ENCODE data around the gene HOXA1.
A peak's percentile ranks its signal among the peaks of the same experiment; 100 is the strongest.

Gene HOXA1

GRCh38 chr7:27115221-27116026 is 19.6 kb upstream of the HOXA1 start:
- no peak overlapping the region for H3K27ac ChIP-seq (ENCODE audit: low read depth, low read length)
- DNase-seq, result peak; percentile 64
- H3K56ac ChIP-seq (ENCODE audit: low read length), result no peak overlapping the region

DNA sequence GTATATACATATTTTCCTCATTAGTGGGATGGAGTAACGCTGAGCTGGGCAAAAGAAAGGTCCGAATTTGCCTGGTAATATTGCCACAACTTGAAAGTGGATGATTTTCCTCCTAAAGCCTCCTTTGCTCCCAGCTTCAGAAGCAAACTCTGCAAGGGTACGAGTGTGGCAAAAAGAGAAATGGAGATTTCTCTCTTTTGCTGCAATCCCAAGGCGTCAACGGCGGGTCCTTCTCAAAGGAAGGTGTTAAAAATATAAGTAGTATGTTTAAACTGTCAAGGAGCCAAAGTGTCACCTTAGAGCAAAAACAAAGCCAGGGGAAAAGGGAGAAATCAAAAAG is 19.1 kb upstream of the HOXA1 start:
- Histone ChIP-seq H3K4me3 (ENCODE audit: low read length) (no peak overlapping the region), H3K4ac (ENCODE audit: low read depth, low read length) (no peak overlapping the region), H2BK120ac (ENCODE audit: low read depth, low read length) (no peak overlapping the region), H3K56ac (ENCODE audit: low read length) (no peak overlapping the region), H3K18ac (ENCODE audit: low read length) (no peak overlapping the region), H3K27me3 (ENCODE audit: insufficient read depth, low read length, poor library complexity) (peaks cover 88% of the 10 kb centered on the region), H4K5ac (ENCODE audit: low read length) (no peak overlapping the region), H3K4me2 (ENCODE audit: low read length) (no peak overlapping the region), H3K9ac (ENCODE audit: low read length) (no peak overlapping the region), H3K36me3 (ENCODE audit: control insufficient read depth, insufficient read depth, low read length) (no peaks in the 10 kb centered on the region), H3K23ac (ENCODE audit: low read length) (no peak overlapping the region), H2BK5ac (ENCODE audit: low read length) (no peak overlapping the region), H2AK5ac (ENCODE audit: low read length) (no peak overlapping the region), H3K4me1 (ENCODE audit: control insufficient read depth, low read depth, low read length) (no peaks in the 10 kb centered on the region), H3K79me2 (ENCODE audit: control insufficient read depth, insufficient read depth, low read length) (no peaks in the 10 kb centered on the region), H4K8ac (ENCODE audit: low read depth, low read length) (no peak overlapping the region), H2BK15ac (replicated peaks; ENCODE audit: low read depth) (no peak overlapping the region), H3K27ac (ENCODE audit: low read depth, low read length) (no peak overlapping the region), H3K79me1 (ENCODE audit: low read length) (no peaks in the 10 kb centered on the region)
- DNase-seq, result no peak
- WGBS (ENCODE audit: extremely low coverage, insufficient coverage, low lambda C conversion rate), result no CpG with 5 or more reads among the region's 6 CpGs

More at GRCh38 chr7:27115221-27116026, 19.6 kb upstream of the HOXA1 start:
- H3K18ac ChIP-seq (ENCODE audit: low read length), result no peak overlapping the region
- H3K4me2 ChIP-seq (ENCODE audit: low read length), result no peak overlapping the region
- no peak overlapping the region for H2BK120ac ChIP-seq (ENCODE audit: low read depth, low read length)
- no peaks in the 10 kb centered on the region for H3K79me2 ChIP-seq (ENCODE audit: control insufficient read depth, insufficient read depth, low read length)
- no peak overlapping the region for H2BK15ac ChIP-seq (replicated peaks; ENCODE audit: low read depth)
- WGBS (ENCODE audit: extremely low coverage, insufficient coverage, low lambda C conversion rate), result no CpG with 5 or more reads among the region's 45 CpGs
- no peak overlapping the region for H2BK5ac ChIP-seq (ENCODE audit: low read length)
- H3K4me1 ChIP-seq (ENCODE audit: control insufficient read depth, low read depth, low read length), result no peaks in the 10 kb centered on the region
- H3K9ac ChIP-seq (ENCODE audit: low read length), result no peak overlapping the region
- H3K4me3 ChIP-seq (ENCODE audit: low read length), result no peak overlapping the region
- H3K36me3 ChIP-seq (ENCODE audit: control insufficient read depth, insufficient read depth, low read length), result no peaks in the 10 kb centered on the region
- H3K27me3 ChIP-seq (ENCODE audit: insufficient read depth, low read length, poor library complexity), result peaks cover 86% of the 10 kb centered on the region
- H4K8ac ChIP-seq (ENCODE audit: low read depth, low read length), result no peak overlapping the region
- H3K4ac ChIP-seq (ENCODE audit: low read depth, low read length), result no peak overlapping the region
- no peak overlapping the region for H3K23ac ChIP-seq (ENCODE audit: low read length)
- no peak overlapping the region for H4K5ac ChIP-seq (ENCODE audit: low read length)
- no peaks in the 10 kb centered on the region for H3K79me1 ChIP-seq (ENCODE audit: low read length)
- no peak overlapping the region for H2AK5ac ChIP-seq (ENCODE audit: low read length)

GRCh38 chr7:27113991-27114769 is 18.4 kb upstream of the HOXA1 start:
- no peak overlapping the region for H3K4me2 ChIP-seq (ENCODE audit: low read length)
- H4K8ac ChIP-seq (ENCODE audit: low read depth, low read length), result no peak overlapping the region
- no peak overlapping the region for H3K9ac ChIP-seq (ENCODE audit: low read length)
- no peak overlapping the region for H3K27ac ChIP-seq (ENCODE audit: low read depth, low read length)
- no peaks in the 10 kb centered on the region for H3K79me2 ChIP-seq (ENCODE audit: control insufficient read depth, insufficient read depth, low read length)
- no peaks in the 10 kb centered on the region for H3K36me3 ChIP-seq (ENCODE audit: control insufficient read depth, insufficient read depth, low read length)
- no peaks in the 10 kb centered on the region for H3K4me1 ChIP-seq (ENCODE audit: control insufficient read depth, low read depth, low read length)
- DNase-seq, result no peak
- H2BK15ac ChIP-seq (replicated peaks; ENCODE audit: low read depth), result no peak overlapping the region
- no peak overlapping the region for H3K4ac ChIP-seq (ENCODE audit: low read depth, low read length)
- H3K56ac ChIP-seq (ENCODE audit: low read length), result no peak overlapping the region
- peaks cover 88% of the 10 kb centered on the region for H3K27me3 ChIP-seq (ENCODE audit: insufficient read depth, low read length, poor library complexity)
- H3K79me1 ChIP-seq (ENCODE audit: low read length), result no peaks in the 10 kb centered on the region
- H2BK120ac ChIP-seq (ENCODE audit: low read depth, low read length), result no peak overlapping the region
- no peak overlapping the region for H2AK5ac ChIP-seq (ENCODE audit: low read length)
- H3K23ac ChIP-seq (ENCODE audit: low read length), result no peak overlapping the region
- H3K4me3 ChIP-seq (ENCODE audit: low read length), result no peak overlapping the region
- H3K18ac ChIP-seq (ENCODE audit: low read length), result no peak overlapping the region
- H4K5ac ChIP-seq (ENCODE audit: low read length), result no peak overlapping the region
- H2BK5ac ChIP-seq (ENCODE audit: low read length), result no peak overlapping the region
- no CpG with 5 or more reads among the region's 26 CpGs for WGBS (ENCODE audit: extremely low coverage, insufficient coverage, low lambda C conversion rate)

DNA sequence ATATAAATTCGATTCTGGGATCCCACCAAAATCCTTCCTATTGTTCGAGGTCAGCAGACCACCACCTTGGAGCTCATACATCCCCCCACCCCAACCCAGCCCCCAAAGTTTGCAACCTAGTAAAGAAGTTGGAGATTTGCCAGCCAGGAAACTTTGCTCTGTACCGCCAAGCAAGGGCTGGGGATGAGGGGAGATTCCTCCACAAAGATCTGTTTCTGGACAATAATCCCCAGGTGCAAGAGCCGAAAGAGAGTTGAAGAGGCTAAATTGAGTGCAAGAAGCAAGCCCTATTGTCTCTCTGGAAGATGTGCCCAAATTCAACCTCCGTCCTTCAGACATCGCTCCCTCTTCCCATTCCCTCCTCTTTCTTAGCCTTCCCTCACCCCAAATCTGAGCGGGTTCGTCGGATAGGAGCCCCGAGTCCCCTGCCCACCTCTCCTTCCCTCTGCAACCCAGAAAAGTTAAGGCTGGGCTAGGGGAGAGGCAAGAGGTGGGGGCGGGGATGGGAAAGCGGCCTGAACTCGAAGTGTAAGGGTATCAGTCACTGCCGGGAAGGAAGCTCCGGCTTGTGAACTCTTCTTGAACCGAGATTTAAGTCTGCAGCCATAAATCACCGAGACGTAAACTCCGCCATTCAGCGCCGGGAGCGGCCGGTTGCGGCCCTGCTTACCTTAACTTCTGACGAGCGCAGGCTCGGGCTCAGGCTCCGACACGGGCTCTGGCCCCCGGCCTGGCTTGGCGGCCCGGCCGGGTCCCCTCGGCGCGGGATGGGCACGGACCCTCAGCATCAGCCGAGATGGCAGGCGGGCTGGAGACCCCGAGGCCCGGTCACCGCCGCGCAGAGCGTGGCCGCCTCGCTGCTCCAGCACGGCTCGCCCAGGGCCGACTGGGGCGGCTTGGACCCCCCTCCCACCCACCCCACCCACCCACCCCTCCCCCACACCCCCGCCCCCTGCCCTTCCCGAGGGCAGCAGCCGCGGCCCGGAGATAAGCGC is 17.5 kb upstream of the HOXA1 start:
- H3K79me2 ChIP-seq (ENCODE audit: control insufficient read depth, insufficient read depth, low read length), result no peaks in the 10 kb centered on the region
- H3K4me1 ChIP-seq (ENCODE audit: control insufficient read depth, low read depth, low read length), result no peaks in the 10 kb centered on the region
- H3K18ac ChIP-seq (ENCODE audit: low read length), result no peak overlapping the region
- H3K23ac ChIP-seq (ENCODE audit: low read length), result no peak overlapping the region
- H2AK5ac ChIP-seq (ENCODE audit: low read length), result no peak overlapping the region
- H3K4me3 ChIP-seq (ENCODE audit: low read length), result no peak overlapping the region
- H3K4me2 ChIP-seq (ENCODE audit: low read length), result peak overlapping the region; percentile 36
- H3K27me3 ChIP-seq (ENCODE audit: insufficient read depth, low read length, poor library complexity), result peaks cover 87% of the 10 kb centered on the region
- no peaks in the 10 kb centered on the region for H3K79me1 ChIP-seq (ENCODE audit: low read length)
- no peak overlapping the region for H3K27ac ChIP-seq (ENCODE audit: low read depth, low read length)
- H2BK15ac ChIP-seq (replicated peaks; ENCODE audit: low read depth), result no peak overlapping the region
- no peak overlapping the region for H3K4ac ChIP-seq (ENCODE audit: low read depth, low read length)
- no CpG with 5 or more reads among the region's 57 CpGs for WGBS (ENCODE audit: extremely low coverage, insufficient coverage, low lambda C conversion rate)
- DNase-seq, result peak; percentile 78
- no peak overlapping the region for H4K8ac ChIP-seq (ENCODE audit: low read depth, low read length)
- no peaks in the 10 kb centered on the region for H3K36me3 ChIP-seq (ENCODE audit: control insufficient read depth, insufficient read depth, low read length)
- H3K56ac ChIP-seq (ENCODE audit: low read length), result no peak overlapping the region
- no peak overlapping the region for H2BK120ac ChIP-seq (ENCODE audit: low read depth, low read length)
- no peak overlapping the region for H3K9ac ChIP-seq (ENCODE audit: low read length)
- no peak overlapping the region for H4K5ac ChIP-seq (ENCODE audit: low read length)
- H2BK5ac ChIP-seq (ENCODE audit: low read length), result no peak overlapping the region

DNA sequence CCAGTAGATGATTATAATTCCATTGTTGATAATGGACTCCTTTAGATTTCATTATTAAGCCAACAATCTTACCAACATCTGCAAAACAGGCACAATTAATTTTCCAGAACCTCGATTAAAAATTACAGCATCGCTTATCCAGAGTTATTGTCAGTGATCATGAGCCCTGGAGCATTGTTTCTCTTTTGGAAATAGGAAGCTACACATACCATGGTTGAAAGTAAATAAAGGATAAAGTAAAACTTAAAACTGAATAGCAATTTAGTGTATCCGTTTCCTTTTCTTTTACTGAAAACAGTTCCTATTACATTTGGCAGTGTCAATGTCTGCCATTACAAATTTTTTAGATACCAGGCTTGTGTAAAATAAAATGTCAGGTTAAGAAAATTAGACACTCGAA is 16.6 kb upstream of the HOXA1 start:
- Histone ChIP-seq H3K4ac (ENCODE audit: low read depth, low read length) (no peak overlapping the region), H3K9ac (ENCODE audit: low read length) (no peak overlapping the region), H3K79me1 (ENCODE audit: low read length) (no peaks in the 10 kb centered on the region), H2BK5ac (ENCODE audit: low read length) (no peak overlapping the region), H3K23ac (ENCODE audit: low read length) (no peak overlapping the region), H3K36me3 (ENCODE audit: control insufficient read depth, insufficient read depth, low read length) (no peaks in the 10 kb centered on the region), H3K18ac (ENCODE audit: low read length) (no peak overlapping the region), H3K27ac (ENCODE audit: low read depth, low read length) (no peak overlapping the region), H3K4me3 (ENCODE audit: low read length) (no peak overlapping the region), H3K79me2 (ENCODE audit: control insufficient read depth, insufficient read depth, low read length) (no peaks in the 10 kb centered on the region), H4K8ac (ENCODE audit: low read depth, low read length) (no peak overlapping the region), H2BK120ac (ENCODE audit: low read depth, low read length) (no peak overlapping the region), H3K4me2 (ENCODE audit: low read length) (no peak overlapping the region), H2AK5ac (ENCODE audit: low read length) (no peak overlapping the region), H3K27me3 (ENCODE audit: insufficient read depth, low read length, poor library complexity) (peaks cover 87% of the 10 kb centered on the region), H2BK15ac (replicated peaks; ENCODE audit: low read depth) (no peak overlapping the region), H3K4me1 (ENCODE audit: control insufficient read depth, low read depth, low read length) (no peaks in the 10 kb centered on the region), H4K5ac (ENCODE audit: low read length) (no peak overlapping the region), H3K56ac (ENCODE audit: low read length) (no peak overlapping the region)
- no CpG with 5 or more reads among the region's 4 CpGs for WGBS (ENCODE audit: extremely low coverage, insufficient coverage, low lambda C conversion rate)
- DNase-seq, result no peak

Data from mesendoderm (in vitro differentiated cells).